K562 (cell line): ENCODE data around the gene GPR3. TPM values are rescaled to one million over a fixed set of nuclear protein-coding genes. Genes with fewer than 3 reads are reported as not detected.

Experiments used
- C11orf30 ChIP-seq: fragments of 450-650 bp; IDR thresholded peaks from 2 replicates; pipeline ENCODE4 v1.6.1; 2016; ENCODE audit warnings: low read depth, mild to moderate bottlenecking
- KLF10 ChIP-seq: fragments of 250-450 bp; sonication (Bioruptor Pico); IDR thresholded peaks from 2 replicates; pipeline ENCODE4 v1.6.1; 2021; ENCODE audit warnings: matching md5 sums
- RAD21 ChIP-seq, 2 experiments: fragments of 250-450 bp in 1 of 2; fragments of 450-650 bp in 1 of 2; sonication (Bioruptor Pico) in 1 of 2; formaldehyde crosslinking in 1 of 2; IDR thresholded peaks in 1 of 2; conservative IDR thresholded peaks in 1 of 2; 2 replicates each; pipeline versions ENCODE4 v1.4.0 to v1.8.0; 2020 to 2022; ENCODE audit warnings: mild to moderate bottlenecking in 2 of 2, moderate library complexity in 1 of 2
- ZNF133 ChIP-seq: fragments of 250-450 bp; sonication (Bioruptor Pico); IDR thresholded peaks from 2 replicates; pipeline ENCODE4 v1.4.0; 2020; ENCODE audit warnings: mild to moderate bottlenecking
- ZNF274 ChIP-seq: IDR thresholded peaks from 2 replicates; pipeline ENCODE4 v1.6.1; 2011; ENCODE audit warnings: low read depth, mild to moderate bottlenecking, low read length, moderate library complexity, borderline replicate concordance
- ZNF76 ChIP-seq: fragments of 250-450 bp; sonication (Bioruptor Pico); IDR thresholded peaks from 2 replicates; pipeline ENCODE4 v1.4.0; 2020; ENCODE audit warnings: mild to moderate bottlenecking, moderate library complexity, borderline replicate concordance
- polyA plus RNA-seq, 8 experiments: library from polyadenylated mRNA; depleted of rRNA in 4 of 8; stranded (reverse) in 5 of 8; unstranded in 3 of 8; fragments of >200 nt; fragmentation: Nextera tagmentation in 2 of 8; fragmentation: Illumina TruSeq in 1 of 8; extraction: Ambion mirVana in 2 of 8; extraction: Trizol in 1 of 8; gene quantifications; 2 replicates each; pipeline versions ENCODE4 v1.2.1 to v1.2.3, GENCODE V29; 2011 to 2014; ENCODE audit warnings: inconsistent platforms in 1 of 8, missing spikeins in 1 of 8
- total RNA-seq, 7 experiments: library from RNA; depleted of rRNA in 6 of 7; stranded (reverse); fragments of >200 nt in 6 of 7; fragmentation: Illumina TruSeq in 2 of 7; extraction: Trizol in 2 of 7; gene quantifications; 2 replicates each; pipeline versions ENCODE4 v1.2.1 to v1.2.3, GENCODE V29; 2011 to 2021; ENCODE audit warnings: low replicate concordance in 1 of 7
- TF ChIP-seq, protein P1 (sequence below): sonication (generic); formaldehyde crosslinking; IDR thresholded peaks from 2 replicates; pipeline ENCODE4 v1.8.0; 2023; ENCODE audit warnings: missing genetic modification reagents, mild to moderate bottlenecking, borderline replicate concordance
- TF ChIP-seq, protein P2 (sequence below): fragments of 450-650 bp; IDR thresholded peaks from 2 replicates; pipeline ENCODE4 v1.6.1; 2016; ENCODE audit warnings: low read depth
- TF ChIP-seq, protein P3 (sequence below): fragments of 250-450 bp; sonication (Bioruptor Pico); IDR thresholded peaks from 2 replicates; pipeline ENCODE4 v1.6.1; 2021; ENCODE audit warnings: mild to moderate bottlenecking
- TF ChIP-seq, protein P4 (sequence below): fragments of 250-450 bp; sonication (Bioruptor Pico); IDR thresholded peaks from 2 replicates; pipeline ENCODE4 v1.8.0; 2021; ENCODE audit warnings: mild to moderate bottlenecking, moderate library complexity

Gene GPR3
- total and polyA plus RNA-seq, 9 of the 15 experiments (the other 6 are each of a cell fraction or from before 2014, with no cell fraction given): 0.24 to 11.5 (median 3.7) TPM

DNA sequence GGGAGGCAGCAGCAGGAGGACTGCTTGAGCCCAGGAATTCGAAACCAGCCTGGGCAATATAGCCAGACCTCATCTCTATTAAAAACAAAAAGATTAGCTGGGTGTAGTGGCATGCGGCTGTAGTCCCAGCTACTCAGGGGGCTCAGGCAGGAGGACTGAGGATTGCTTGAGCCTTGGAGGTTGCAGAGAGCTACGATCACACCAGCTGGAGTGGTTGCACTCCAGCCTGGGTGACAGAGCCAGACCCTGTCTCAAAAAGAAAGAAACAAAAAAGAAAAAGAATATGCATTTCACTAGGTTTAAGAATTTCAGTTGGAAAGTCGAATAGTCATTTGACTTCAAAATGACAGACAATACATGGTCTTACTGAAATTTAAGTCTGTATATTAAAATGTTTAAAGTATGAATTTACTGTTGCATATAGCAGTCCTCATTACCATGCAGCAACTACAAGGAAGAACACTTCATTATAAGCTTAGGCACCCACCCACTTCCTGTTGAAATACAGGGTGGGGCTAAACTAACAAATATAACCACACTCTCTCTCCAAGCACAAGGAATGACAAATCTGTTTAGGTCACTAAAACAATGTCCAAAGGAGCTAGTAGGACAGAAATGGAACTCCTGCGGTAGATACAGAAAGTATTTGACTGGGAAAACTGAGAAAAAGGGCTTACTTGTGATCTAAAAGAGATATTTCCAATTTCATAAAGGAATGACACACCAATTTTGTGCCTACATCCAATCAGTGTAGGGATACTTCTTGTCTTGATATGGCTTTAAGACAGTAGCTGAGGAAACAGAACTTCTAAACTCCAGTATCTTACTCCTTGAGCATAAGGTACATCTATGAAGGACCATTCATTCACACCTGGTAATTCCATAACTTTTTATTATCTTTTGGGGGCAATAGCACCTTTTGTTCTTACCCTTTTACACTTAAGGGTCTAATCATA is 44.1 kb downstream of the GPR3 start (continued):
- TF ChIP-seq, protein P1, sequence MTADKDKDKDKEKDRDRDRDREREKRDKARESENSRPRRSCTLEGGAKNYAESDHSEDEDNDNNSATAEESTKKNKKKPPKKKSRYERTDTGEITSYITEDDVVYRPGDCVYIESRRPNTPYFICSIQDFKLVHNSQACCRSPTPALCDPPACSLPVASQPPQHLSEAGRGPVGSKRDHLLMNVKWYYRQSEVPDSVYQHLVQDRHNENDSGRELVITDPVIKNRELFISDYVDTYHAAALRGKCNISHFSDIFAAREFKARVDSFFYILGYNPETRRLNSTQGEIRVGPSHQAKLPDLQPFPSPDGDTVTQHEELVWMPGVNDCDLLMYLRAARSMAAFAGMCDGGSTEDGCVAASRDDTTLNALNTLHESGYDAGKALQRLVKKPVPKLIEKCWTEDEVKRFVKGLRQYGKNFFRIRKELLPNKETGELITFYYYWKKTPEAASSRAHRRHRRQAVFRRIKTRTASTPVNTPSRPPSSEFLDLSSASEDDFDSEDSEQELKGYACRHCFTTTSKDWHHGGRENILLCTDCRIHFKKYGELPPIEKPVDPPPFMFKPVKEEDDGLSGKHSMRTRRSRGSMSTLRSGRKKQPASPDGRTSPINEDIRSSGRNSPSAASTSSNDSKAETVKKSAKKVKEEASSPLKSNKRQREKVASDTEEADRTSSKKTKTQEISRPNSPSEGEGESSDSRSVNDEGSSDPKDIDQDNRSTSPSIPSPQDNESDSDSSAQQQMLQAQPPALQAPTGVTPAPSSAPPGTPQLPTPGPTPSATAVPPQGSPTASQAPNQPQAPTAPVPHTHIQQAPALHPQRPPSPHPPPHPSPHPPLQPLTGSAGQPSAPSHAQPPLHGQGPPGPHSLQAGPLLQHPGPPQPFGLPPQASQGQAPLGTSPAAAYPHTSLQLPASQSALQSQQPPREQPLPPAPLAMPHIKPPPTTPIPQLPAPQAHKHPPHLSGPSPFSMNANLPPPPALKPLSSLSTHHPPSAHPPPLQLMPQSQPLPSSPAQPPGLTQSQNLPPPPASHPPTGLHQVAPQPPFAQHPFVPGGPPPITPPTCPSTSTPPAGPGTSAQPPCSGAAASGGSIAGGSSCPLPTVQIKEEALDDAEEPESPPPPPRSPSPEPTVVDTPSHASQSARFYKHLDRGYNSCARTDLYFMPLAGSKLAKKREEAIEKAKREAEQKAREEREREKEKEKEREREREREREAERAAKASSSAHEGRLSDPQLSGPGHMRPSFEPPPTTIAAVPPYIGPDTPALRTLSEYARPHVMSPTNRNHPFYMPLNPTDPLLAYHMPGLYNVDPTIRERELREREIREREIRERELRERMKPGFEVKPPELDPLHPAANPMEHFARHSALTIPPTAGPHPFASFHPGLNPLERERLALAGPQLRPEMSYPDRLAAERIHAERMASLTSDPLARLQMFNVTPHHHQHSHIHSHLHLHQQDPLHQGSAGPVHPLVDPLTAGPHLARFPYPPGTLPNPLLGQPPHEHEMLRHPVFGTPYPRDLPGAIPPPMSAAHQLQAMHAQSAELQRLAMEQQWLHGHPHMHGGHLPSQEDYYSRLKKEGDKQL (CRISPR knock-in tag): no peak
- TF ChIP-seq ZNF133 (no peak), ZNF274 (no peak), KLF10 (CRISPR knock-in tag) (no peak), C11orf30 (peak; percentile 54), RAD21 (CRISPR knock-in tag; conservative IDR thresholded peaks at IDR 0.05 in 1 of 2, IDR thresholded peaks at IDR 0.05 in 1 of 2) (0 out of 4 replicates have a peak, but pooled peaks of 1 of the 2 experiments have one; percentile 7), ZNF76 (CRISPR knock-in tag) (no peak)
- TF ChIP-seq, protein P2, sequence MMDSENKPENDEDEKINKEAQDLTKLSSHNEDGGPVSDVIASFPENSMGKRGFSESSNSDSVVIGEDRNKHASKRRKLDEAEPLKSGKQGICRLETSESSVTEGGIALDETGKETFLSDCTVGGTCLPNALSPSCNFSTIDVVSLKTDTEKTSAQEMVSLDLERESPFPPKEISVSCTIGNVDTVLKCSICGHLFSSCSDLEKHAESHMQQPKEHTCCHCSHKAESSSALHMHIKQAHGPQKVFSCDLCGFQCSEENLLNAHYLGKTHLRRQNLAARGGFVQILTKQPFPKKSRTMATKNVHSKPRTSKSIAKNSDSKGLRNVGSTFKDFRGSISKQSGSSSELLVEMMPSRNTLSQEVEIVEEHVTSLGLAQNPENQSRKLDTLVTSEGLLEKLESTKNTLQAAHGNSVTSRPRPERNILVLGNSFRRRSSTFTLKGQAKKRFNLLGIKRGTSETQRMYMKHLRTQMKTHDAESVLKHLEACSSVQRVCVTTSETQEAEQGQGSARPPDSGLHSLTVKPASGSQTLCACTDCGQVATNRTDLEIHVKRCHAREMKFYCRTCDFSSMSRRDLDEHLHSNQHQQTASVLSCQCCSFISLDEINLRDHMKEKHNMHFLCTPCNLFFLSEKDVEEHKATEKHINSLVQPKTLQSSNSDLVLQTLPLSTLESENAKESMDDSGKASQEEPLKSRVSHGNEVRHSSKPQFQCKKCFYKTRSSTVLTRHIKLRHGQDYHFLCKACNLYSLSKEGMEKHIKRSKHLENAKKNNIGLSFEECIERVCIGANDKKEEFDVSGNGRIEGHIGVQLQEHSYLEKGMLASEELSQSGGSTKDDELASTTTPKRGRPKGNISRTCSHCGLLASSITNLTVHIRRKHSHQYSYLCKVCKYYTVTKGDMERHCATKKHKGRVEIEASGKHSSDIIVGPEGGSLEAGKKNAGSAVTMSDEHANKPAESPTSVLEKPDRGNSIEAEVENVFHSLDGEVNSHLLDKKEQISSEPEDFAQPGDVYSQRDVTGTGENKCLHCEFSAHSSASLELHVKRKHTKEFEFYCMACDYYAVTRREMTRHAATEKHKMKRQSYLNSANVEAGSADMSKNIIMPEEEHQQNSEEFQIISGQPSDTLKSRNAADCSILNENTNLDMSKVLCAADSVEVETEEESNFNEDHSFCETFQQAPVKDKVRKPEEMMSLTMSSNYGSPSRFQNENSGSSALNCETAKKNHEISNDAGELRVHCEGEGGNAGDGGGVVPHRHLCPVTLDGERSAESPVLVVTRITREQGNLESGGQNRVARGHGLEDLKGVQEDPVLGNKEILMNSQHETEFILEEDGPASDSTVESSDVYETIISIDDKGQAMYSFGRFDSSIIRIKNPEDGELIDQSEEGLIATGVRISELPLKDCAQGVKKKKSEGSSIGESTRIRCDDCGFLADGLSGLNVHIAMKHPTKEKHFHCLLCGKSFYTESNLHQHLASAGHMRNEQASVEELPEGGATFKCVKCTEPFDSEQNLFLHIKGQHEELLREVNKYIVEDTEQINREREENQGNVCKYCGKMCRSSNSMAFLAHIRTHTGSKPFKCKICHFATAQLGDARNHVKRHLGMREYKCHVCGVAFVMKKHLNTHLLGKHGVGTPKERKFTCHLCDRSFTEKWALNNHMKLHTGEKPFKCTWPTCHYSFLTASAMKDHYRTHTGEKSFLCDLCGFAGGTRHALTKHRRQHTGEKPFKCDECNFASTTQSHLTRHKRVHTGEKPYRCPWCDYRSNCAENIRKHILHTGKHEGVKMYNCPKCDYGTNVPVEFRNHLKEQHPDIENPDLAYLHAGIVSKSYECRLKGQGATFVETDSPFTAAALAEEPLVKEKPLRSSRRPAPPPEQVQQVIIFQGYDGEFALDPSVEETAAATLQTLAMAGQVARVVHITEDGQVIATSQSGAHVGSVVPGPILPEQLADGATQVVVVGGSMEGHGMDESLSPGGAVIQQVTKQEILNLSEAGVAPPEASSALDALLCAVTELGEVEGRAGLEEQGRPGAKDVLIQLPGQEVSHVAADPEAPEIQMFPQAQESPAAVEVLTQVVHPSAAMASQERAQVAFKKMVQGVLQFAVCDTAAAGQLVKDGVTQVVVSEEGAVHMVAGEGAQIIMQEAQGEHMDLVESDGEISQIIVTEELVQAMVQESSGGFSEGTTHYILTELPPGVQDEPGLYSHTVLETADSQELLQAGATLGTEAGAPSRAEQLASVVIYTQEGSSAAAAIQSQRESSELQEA: no peak
- TF ChIP-seq, protein P3, sequence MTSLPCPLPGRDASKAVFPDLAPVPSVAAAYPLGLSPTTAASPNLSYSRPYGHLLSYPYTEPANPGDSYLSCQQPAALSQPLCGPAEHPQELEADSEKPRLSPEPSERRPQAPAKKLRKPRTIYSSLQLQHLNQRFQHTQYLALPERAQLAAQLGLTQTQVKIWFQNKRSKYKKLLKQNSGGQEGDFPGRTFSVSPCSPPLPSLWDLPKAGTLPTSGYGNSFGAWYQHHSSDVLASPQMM: no peak
- TF ChIP-seq, protein P4, sequence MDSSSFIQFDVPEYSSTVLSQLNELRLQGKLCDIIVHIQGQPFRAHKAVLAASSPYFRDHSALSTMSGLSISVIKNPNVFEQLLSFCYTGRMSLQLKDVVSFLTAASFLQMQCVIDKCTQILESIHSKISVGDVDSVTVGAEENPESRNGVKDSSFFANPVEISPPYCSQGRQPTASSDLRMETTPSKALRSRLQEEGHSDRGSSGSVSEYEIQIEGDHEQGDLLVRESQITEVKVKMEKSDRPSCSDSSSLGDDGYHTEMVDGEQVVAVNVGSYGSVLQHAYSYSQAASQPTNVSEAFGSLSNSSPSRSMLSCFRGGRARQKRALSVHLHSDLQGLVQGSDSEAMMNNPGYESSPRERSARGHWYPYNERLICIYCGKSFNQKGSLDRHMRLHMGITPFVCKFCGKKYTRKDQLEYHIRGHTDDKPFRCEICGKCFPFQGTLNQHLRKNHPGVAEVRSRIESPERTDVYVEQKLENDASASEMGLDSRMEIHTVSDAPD: no peak
